GM18517 (cell line): Measurements from ENCODE around the gene ERGIC3.
"Not testable (repeated sequence)": the region's sequence is repeated elsewhere in the genome, so short reads cannot be mapped to it uniquely, and the experiment has no call there.

Source experiments
- ATAC-seq: cut with Tn5 transposase; IDR thresholded peaks from one replicate; pipeline ENCODE4 v1.9.1; 2021; ENCODE audit warnings: mild to moderate bottlenecking, moderate library complexity; ENCODE audit not compliant: unreplicated experiment

The ERGIC3 gene

GRCh38 chr20:35517125-35517524 lies 24.8 kb upstream of the ERGIC3 start:
- ATAC-seq = no peak

- ATAC-seq = not testable (repeated sequence)
Observed at GRCh38 chr20:35517767-35518166, 24.1 kb upstream of the ERGIC3 start.

GRCh38 chr20:35518955-35519354 lies 22.9 kb upstream of the ERGIC3 start:
- ATAC-seq = no peak

GRCh38 chr20:35523298-35523888 lies 18.5 kb upstream of the ERGIC3 start:
- ATAC-seq = no peak

GRCh38 chr20:35525639-35526038 lies 16.2 kb upstream of the ERGIC3 start:
- no peak for ATAC-seq

- no peak for ATAC-seq
Observed at GRCh38 chr20:35527122-35527769, 14.6 kb upstream of the ERGIC3 start.

GRCh38 chr20:35529552-35529951 lies 12.3 kb upstream of the ERGIC3 start, which contains the start of gene C20orf173:
TSS of gene C20orf173 (minus strand) at chr20:35529652. CDS start at chr20:35529373, 279 bp downstream.
- ATAC-seq = no peak

GRCh38 chr20:35539756-35540212 lies 2.1 kb upstream of the ERGIC3 start:
- ATAC-seq = no peak

- ATAC-seq = no peak
Observed at GRCh38 chr20:35541118-35541782, 628 bp upstream of the ERGIC3 start.

GRCh38 chr20:35542990-35543389 lies 1.1 kb downstream of the ERGIC3 start:
- ATAC-seq = no peak

GRCh38 chr20:35544436-35544835 lies 2.6 kb downstream of the ERGIC3 start:
- ATAC-seq = no peak

- ATAC-seq = not testable (repeated sequence)
Observed at GRCh38 chr20:35544941-35545340, 3.1 kb downstream of the ERGIC3 start.

- ATAC-seq = no peak
Observed at GRCh38 chr20:35546127-35546526, 4.2 kb downstream of the ERGIC3 start.

- ATAC-seq = no peak
Observed at GRCh38 chr20:35547329-35547728, 5.5 kb downstream of the ERGIC3 start.

- ATAC-seq = no peak
Observed at GRCh38 chr20:35551503-35551902, 9.6 kb downstream of the ERGIC3 start.

- no peak for ATAC-seq
Observed at GRCh38 chr20:35552914-35553313, 11.0 kb downstream of the ERGIC3 start.

GRCh38 chr20:35555461-35555860 lies 13.6 kb downstream of the ERGIC3 start:
- not testable (repeated sequence) for ATAC-seq

- no peak for ATAC-seq
Observed at GRCh38 chr20:35555951-35556645, 14.2 kb downstream of the ERGIC3 start.

- no peak for ATAC-seq
Observed at GRCh38 chr20:35556871-35557270, 15.0 kb downstream of the ERGIC3 start.

GRCh38 chr20:35558451-35558850 lies 16.6 kb downstream of the ERGIC3 start:
- ATAC-seq = no peak

- ATAC-seq = no peak
Observed at GRCh38 chr20:35559042-35559693, 17.3 kb downstream of the ERGIC3 start.
